Endothelial cell of umbilical vein (primary cell): Measurements from ENCODE around the gene ATAD2B. TPM values are rescaled to one million over a fixed set of nuclear protein-coding genes. Genes with fewer than 3 reads are reported as not detected.
A peak's percentile ranks its signal among the peaks of the same experiment; 100 is the strongest.

ENCODE experiments used
- BruUV-seq: library from RNA; stranded (reverse); fragments of 400-500 nt; replicated peaks from 2 replicates; lab custom pipeline; 2021; lab: Mats Ljungman, UMichigan
- CTCF ChIA-PET: fragments of 300-600, 350-600 bp; sonication (Branson Sonifier 250); formaldehyde crosslinking; loops from one replicate; lab custom pipeline; 2021; ENCODE audit warnings: antibody characterized with exemption, inconsistent platforms; lab: Charles Lee
- POLR2A ChIA-PET: fragments of 300-600, 350-600 bp; sonication (Branson Sonifier 250); formaldehyde crosslinking; loops from one replicate; lab custom pipeline; 2021; ENCODE audit warnings: antibody characterized with exemption, inconsistent platforms; lab: Charles Lee
- DNase-seq: peaks from one replicate; pipeline ENCODE4 v3.0.0-alpha.2; 2011; ENCODE audit warnings: low read depth, low spot score
- FAIRE-seq: peaks from 2 replicates; lab custom pipeline; 2011; peaks lifted over from hg19 to GRCh38; lab: Jason Lieb, UNC
- H2AFZ ChIP-seq: 2 replicates; pipeline ENCODE4 v1.6.0; 2012; ENCODE audit warnings: low read depth, low read length, control low read depth, inconsistent platforms
- H3K27ac ChIP-seq: 2 replicates; pipeline ENCODE4 v1.5.1; 2011; ENCODE audit warnings: low read depth, mild to moderate bottlenecking, control low read depth, low read length, moderate library complexity; ENCODE audit not compliant: insufficient read depth
- H3K27me3 ChIP-seq, 2 experiments: 2 replicates each; pipeline versions ENCODE4 v1.6.0 to v1.6.1; 2011; ENCODE audit warnings: low read length in 2 of 2, mixed read lengths in 1 of 2; ENCODE audit not compliant: control insufficient read depth in 2 of 2, insufficient read depth in 2 of 2
- H3K36me3 ChIP-seq, 2 experiments: 2 replicates in 1 of 2; 3 replicates in 1 of 2; pipeline ENCODE4 v1.5.1; 2011; ENCODE audit warnings: low read length in 2 of 2, mild to moderate bottlenecking in 1 of 2, moderate library complexity in 1 of 2; ENCODE audit not compliant: control insufficient read depth in 2 of 2, insufficient read depth in 2 of 2; ENCODE audit errors: extremely low read depth in 1 of 2
- H3K4me1 ChIP-seq: 3 replicates; pipeline ENCODE4 v1.5.1; 2011; ENCODE audit warnings: mild to moderate bottlenecking, low read length; ENCODE audit not compliant: control insufficient read depth, insufficient read depth; ENCODE audit errors: extremely low read depth
- H3K4me2 ChIP-seq: 2 replicates; pipeline ENCODE4 v1.6.1; 2011; ENCODE audit warnings: low read length, control low read depth, mixed read lengths; ENCODE audit not compliant: insufficient read depth
- H3K4me3 ChIP-seq, 3 experiments: fragments of 200-600 bp in 1 of 3; sonication (generic), shearing (Covaris generic) in 1 of 3; replicated peaks in 1 of 3; 2 replicates each; pipeline ENCODE4 v1.5.1; 2011 to 2016; ENCODE audit warnings: control low read depth in 3 of 3, low read length in 3 of 3, mild to moderate bottlenecking in 2 of 3, inconsistent platforms in 1 of 3, low read depth in 1 of 3, moderate library complexity in 1 of 3; ENCODE audit not compliant: insufficient read depth in 1 of 3
- H3K79me2 ChIP-seq: 2 replicates; pipeline ENCODE4 v1.6.0; 2012; ENCODE audit warnings: low read length, inconsistent platforms; ENCODE audit not compliant: control insufficient read depth, insufficient read depth
- H3K9ac ChIP-seq: replicated peaks from 2 replicates; pipeline ENCODE3; 2011; ENCODE audit warnings: low read length, control low read depth; ENCODE audit not compliant: insufficient read depth; ENCODE audit errors: extremely low read depth
- H3K9me1 ChIP-seq: replicated peaks from 3 replicates; pipeline ENCODE4 v1.6.0; 2011; ENCODE audit warnings: mild to moderate bottlenecking, low read length; ENCODE audit not compliant: control insufficient read depth, insufficient read depth; ENCODE audit errors: extremely low read depth
- H3K9me3 ChIP-seq: replicated peaks from 2 replicates; pipeline ENCODE4 v1.5.1; 2012; ENCODE audit warnings: low read length, inconsistent platforms; ENCODE audit not compliant: control insufficient read depth, insufficient read depth
- H4K20me1 ChIP-seq: replicated peaks from 2 replicates; pipeline ENCODE3; 2011; ENCODE audit warnings: mild to moderate bottlenecking, low read length; ENCODE audit not compliant: control insufficient read depth, insufficient read depth; ENCODE audit errors: extremely low read depth
- EZH2 ChIP-seq: IDR thresholded peaks from 2 replicates; pipeline ENCODE4 v1.6.1; 2012; ENCODE audit warnings: borderline replicate concordance, low read depth, mild to moderate bottlenecking, moderate library complexity, low read length, inconsistent platforms; ENCODE audit not compliant: severe bottlenecking
- FOS ChIP-seq: IDR thresholded peaks from 2 replicates; pipeline ENCODE4 v1.6.1; 2011; ENCODE audit warnings: mild to moderate bottlenecking, low read length, moderate library complexity, borderline replicate concordance; ENCODE audit not compliant: insufficient read depth
- GATA2 ChIP-seq: IDR thresholded peaks from 2 replicates; pipeline ENCODE4 v1.7.0; 2011; ENCODE audit warnings: low read depth, mild to moderate bottlenecking, moderate library complexity, mixed read lengths, low read length; ENCODE audit not compliant: insufficient read length, insufficient read depth
- JUN ChIP-seq: IDR thresholded peaks from 2 replicates; pipeline ENCODE4 v1.6.1; 2011; ENCODE audit warnings: borderline replicate concordance, low read depth; ENCODE audit not compliant: insufficient read length, insufficient read depth
- MYC ChIP-seq: IDR thresholded peaks from one replicate; pipeline ENCODE4 v1.6.1; 2011; ENCODE audit warnings: mild to moderate bottlenecking, low read depth, low read length
- POLR2A ChIP-seq: IDR thresholded peaks from 2 replicates; pipeline ENCODE4 v1.6.1; 2012; ENCODE audit warnings: low read depth, mild to moderate bottlenecking, control low read depth, low read length
- POLR2AphosphoS5 ChIP-seq: IDR thresholded peaks from 2 replicates; pipeline ENCODE4 v1.6.1; 2012; ENCODE audit warnings: low read depth, mild to moderate bottlenecking, control low read depth, low read length, moderate library complexity; ENCODE audit not compliant: insufficient read depth
- dilution Hi-C: fragments of 300-500 bp; cut with MboI; formaldehyde crosslinking; loops from one replicate; pipeline ENCODE4 v1.15.0; 2019; ENCODE audit warnings: low sequenced_read_pairs; ENCODE audit not compliant: extremely low pct_ligation_motif_present
- intact Hi-C: fragments of 100-400 bp; cut with micrococcal nuclease; formaldehyde crosslinking; loops from one replicate; pipeline ENCODE4 v1.10.0; 2022
- polyA plus RNA-seq, 4 experiments: library from polyadenylated mRNA; depleted of rRNA in 3 of 4; stranded (reverse) in 3 of 4; unstranded in 1 of 4; fragments of >200 nt; gene quantifications; 2 replicates each; pipeline versions ENCODE4 v1.2.1 to v1.2.3, GENCODE V29; 2011 to 2012; ENCODE audit warnings: missing spikeins in 1 of 4
- total RNA-seq: library from RNA; stranded (reverse); gene quantifications from 2 replicates; pipeline ENCODE4 v1.2.3, GENCODE V29; 2021
- TF ChIP-seq, protein P1 (sequence below), 2 donors: IDR thresholded peaks; 1 replicate in 1 of 2; 2 replicates in 1 of 2; pipeline ENCODE4 v1.5.1; 2011; ENCODE audit warnings: low read length in 2 of 2, mild to moderate bottlenecking in 2 of 2, moderate library complexity in 2 of 2, control low read depth in 1 of 2, inconsistent platforms in 1 of 2, low read depth in 1 of 2; ENCODE audit not compliant: insufficient read depth in 1 of 2; ENCODE audit errors: extremely low read depth in 1 of 2
- TF ChIP-seq, protein P2 (sequence below): IDR thresholded peaks from 2 replicates; pipeline ENCODE4 v1.6.1; 2011; ENCODE audit not compliant: insufficient read depth, insufficient read length

The ATAD2B gene
- total and polyA plus RNA-seq, 2 donors (not counting 3 experiments of a cell fraction or from before 2014, with no cell fraction given) = 2.5 to 19.1 TPM

DNA sequence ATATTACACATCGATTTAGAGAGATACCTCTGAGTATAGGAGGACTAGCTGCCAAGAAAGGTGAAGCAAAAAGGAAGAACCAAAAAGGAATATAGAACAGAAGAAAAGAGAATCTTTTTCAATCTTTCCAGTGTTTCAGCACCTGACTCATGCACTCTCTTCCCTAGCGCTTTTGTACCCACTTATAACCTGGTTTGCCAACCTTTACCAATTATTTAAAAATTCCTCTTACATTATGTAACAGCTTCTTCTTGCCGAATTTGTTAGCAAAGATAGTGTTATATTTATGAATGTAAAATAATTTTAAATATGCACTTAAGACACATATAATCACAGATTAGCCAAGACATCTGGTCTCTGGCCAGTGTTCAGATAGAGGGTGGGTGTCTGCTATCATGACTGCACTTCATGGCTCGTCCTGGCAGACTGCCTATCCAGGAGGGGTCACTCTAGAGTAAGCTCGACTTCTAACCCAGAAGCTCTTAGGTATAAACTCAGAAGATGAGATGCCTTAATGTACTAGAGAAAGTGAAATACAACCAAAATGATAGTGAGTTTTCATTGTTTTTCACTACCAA, 122.9 kb downstream of the ATAD2B start:
- dilution Hi-C loops = no loop called here
- Histone ChIP-seq H3K27ac (no peak overlapping the region), H3K9ac (no peak overlapping the region), H2AFZ (no peak overlapping the region), H3K36me3 (no peaks in the 10 kb centered on the region), H3K27me3 (no peaks in the 10 kb centered on the region), H3K9me1 (no peaks in the 10 kb centered on the region), H3K79me2 (no peaks in the 10 kb centered on the region), H3K4me3 (no peak overlapping the region), H4K20me1 (no peaks in the 10 kb centered on the region), H3K4me2 (no peak overlapping the region), H3K4me1 (no peaks in the 10 kb centered on the region), H3K9me3 (no peaks in the 10 kb centered on the region)
- ChIA-PET CTCF (interaction anchor here (0.5 to 1.4 kb wide), 3 partner anchors 16 to 20 kb away, joined by 3 to 11 read pairs (median 4); no protein-coding TSS in a partner anchor), POLR2A (no interaction called here)
- BruUV-seq = no TSS peak
- intact Hi-C loops = no loop called here
- TF ChIP-seq POLR2AphosphoS5 (no peak), JUN (no peak)
- TF ChIP-seq, protein P1, sequence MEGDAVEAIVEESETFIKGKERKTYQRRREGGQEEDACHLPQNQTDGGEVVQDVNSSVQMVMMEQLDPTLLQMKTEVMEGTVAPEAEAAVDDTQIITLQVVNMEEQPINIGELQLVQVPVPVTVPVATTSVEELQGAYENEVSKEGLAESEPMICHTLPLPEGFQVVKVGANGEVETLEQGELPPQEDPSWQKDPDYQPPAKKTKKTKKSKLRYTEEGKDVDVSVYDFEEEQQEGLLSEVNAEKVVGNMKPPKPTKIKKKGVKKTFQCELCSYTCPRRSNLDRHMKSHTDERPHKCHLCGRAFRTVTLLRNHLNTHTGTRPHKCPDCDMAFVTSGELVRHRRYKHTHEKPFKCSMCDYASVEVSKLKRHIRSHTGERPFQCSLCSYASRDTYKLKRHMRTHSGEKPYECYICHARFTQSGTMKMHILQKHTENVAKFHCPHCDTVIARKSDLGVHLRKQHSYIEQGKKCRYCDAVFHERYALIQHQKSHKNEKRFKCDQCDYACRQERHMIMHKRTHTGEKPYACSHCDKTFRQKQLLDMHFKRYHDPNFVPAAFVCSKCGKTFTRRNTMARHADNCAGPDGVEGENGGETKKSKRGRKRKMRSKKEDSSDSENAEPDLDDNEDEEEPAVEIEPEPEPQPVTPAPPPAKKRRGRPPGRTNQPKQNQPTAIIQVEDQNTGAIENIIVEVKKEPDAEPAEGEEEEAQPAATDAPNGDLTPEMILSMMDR (IDR thresholded peaks at IDR 0.05; ENCODE audit: extremely low read depth in 1 of 2, insufficient read depth in 1 of 2, low read depth in 1 of 2, low read length in 2 of 2) = peak; percentile 10 to 15
- FAIRE-seq (no peak), DNase-seq (peak; percentile 19)

DNA sequence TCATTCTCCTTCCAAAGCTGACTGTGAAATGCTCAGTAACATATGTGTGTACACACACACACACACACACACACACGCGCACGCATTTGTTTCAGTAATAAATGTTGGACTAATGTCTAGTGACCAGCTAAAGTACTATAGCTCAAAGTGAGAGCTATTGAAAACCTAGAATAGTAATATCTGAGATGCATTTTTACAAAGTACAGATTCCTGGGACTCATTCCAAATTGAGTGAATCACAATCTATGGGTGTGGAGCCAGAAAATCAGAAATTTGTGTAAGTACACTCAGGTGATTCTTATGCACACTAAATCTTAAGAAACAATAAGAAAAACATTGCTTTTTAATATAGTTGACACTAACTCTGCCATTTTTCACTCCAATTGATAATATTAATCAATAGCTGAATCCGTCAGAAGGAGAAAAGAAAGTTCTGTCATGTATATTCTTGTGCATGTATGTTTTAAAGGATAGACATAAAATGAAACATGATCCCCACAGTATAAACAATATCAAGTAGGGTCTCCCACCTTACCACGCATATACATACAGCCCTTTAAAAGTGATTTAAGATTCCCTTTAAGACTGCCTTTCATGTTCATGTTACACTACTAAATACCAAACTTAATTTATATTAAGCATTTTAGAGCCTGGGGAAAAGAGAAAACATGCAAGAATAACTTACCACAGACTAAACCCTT, 123.5 kb downstream of the ATAD2B start:
- no peaks in the 10 kb centered on the region for H3K27me3 ChIP-seq
- dilution Hi-C loops = no loop called here
- no peaks in the 10 kb centered on the region for H3K36me3 ChIP-seq
- no peak overlapping the region for H3K9ac ChIP-seq
- H3K4me2 ChIP-seq = no peak overlapping the region
- no peaks in the 10 kb centered on the region for H3K4me1 ChIP-seq
- ChIA-PET CTCF (interaction anchor here (0.5 to 1.4 kb wide), 3 partner anchors 17 to 21 kb away, joined by 3 to 11 read pairs (median 4); no protein-coding TSS in a partner anchor), POLR2A (no interaction called here)
- intact Hi-C loops = no loop called here
- H3K9me3 ChIP-seq = no peaks in the 10 kb centered on the region
- no peak overlapping the region for H3K4me3 ChIP-seq
- DNase-seq (peak; percentile 45), FAIRE-seq (no peak)
- no peak overlapping the region for H3K27ac ChIP-seq
- TF ChIP-seq JUN = no peak
- TF ChIP-seq POLR2AphosphoS5 = no peak
- TF ChIP-seq GATA2 = no peak
- TF ChIP-seq MYC = no peak
- no peak for TF ChIP-seq EZH2
- no peak for TF ChIP-seq POLR2A
- TF ChIP-seq, protein P2, sequence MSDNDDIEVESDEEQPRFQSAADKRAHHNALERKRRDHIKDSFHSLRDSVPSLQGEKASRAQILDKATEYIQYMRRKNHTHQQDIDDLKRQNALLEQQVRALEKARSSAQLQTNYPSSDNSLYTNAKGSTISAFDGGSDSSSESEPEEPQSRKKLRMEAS = no peak
- TF ChIP-seq FOS = no peak
- TF ChIP-seq, protein P1 (IDR thresholded peaks at IDR 0.05; ENCODE audit: extremely low read depth in 1 of 2, insufficient read depth in 1 of 2, low read depth in 1 of 2, low read length in 2 of 2) = no peak
- H3K79me2 ChIP-seq = no peaks in the 10 kb centered on the region
- no peaks in the 10 kb centered on the region for H4K20me1 ChIP-seq
- no peaks in the 10 kb centered on the region for H3K9me1 ChIP-seq
- BruUV-seq = no TSS peak
- no peak overlapping the region for H2AFZ ChIP-seq
